Thyroid gland (tissue), 4 donors: ENCODE measurements around the gene LHFPL2. TPM values are rescaled to one million over a fixed set of nuclear protein-coding genes. Genes with fewer than 3 reads are reported as not detected.

Experiments
- DNase-seq, 2 donors: peaks; one replicate each; pipeline ENCODE4 v3.0.0-alpha.2; 2019
- H3K27ac ChIP-seq, 3 donors: fragments of 200-600 bp; sonication (generic); 1 replicate in 2 of 3; 2 replicates in 1 of 3; pipeline ENCODE4 v1.5.1; 2016 to 2019; ENCODE audit warnings: mild to moderate bottlenecking in 1 of 3, moderate library complexity in 1 of 3
- H3K27me3 ChIP-seq: fragments of 200-600 bp; sonication (generic); one replicate; pipeline ENCODE4 v1.5.1; 2019
- H3K36me3 ChIP-seq, 2 donors: fragments of 200-600 bp; sonication (generic); one replicate each; pipeline ENCODE4 v1.5.1; 2016 to 2019
- H3K4me1 ChIP-seq, 2 donors: fragments of 200-600 bp; sonication (generic); one replicate each; pipeline ENCODE4 v1.5.1; 2017 to 2019
- H3K4me3 ChIP-seq, 3 donors: fragments of 200-600 bp; sonication (generic); replicated peaks in 1 of 3; 1 replicate in 2 of 3; 2 replicates in 1 of 3; pipeline ENCODE4 v1.5.1; 2016; ENCODE audit warnings: mild to moderate bottlenecking in 1 of 3
- H3K9me3 ChIP-seq: fragments of 200-600 bp; sonication (generic); one replicate; pipeline ENCODE4 v1.5.1; 2017
- POLR2A ChIP-seq, 2 donors: fragments of 450-650 bp; IDR thresholded peaks; one replicate each; pipeline ENCODE4 v1.6.1; 2017; ENCODE audit warnings: antibody characterized with exemption in 2 of 2, mild to moderate bottlenecking in 2 of 2, moderate library complexity in 1 of 2
- WGBS, 2 donors: methylation state at CpG; one replicate each; pipeline ENCODE4 v1.1.5; 2017; 5-methylcytosine and 5-hydroxymethylcytosine counted together
- intact Hi-C: fragments of 100-400 bp; cut with DNase I; formaldehyde crosslinking; loops from one replicate; pipeline ENCODE4 v1.15.1; 2023
- total RNA-seq, 4 donors: library from RNA; depleted of rRNA; stranded (reverse); fragments of >200 nt; gene quantifications; one replicate each; pipeline ENCODE4 v1.2.3, GENCODE V29; 2016
- TF ChIP-seq, protein P1 (sequence below), 6 experiments: fragments of 200-600 bp in 3 of 6; fragments of 450-650 bp in 3 of 6; sonication (generic) in 3 of 6; IDR thresholded peaks; one replicate each; pipeline ENCODE4 v1.5.1; 2016 to 2019; ENCODE audit warnings: antibody characterized with exemption in 6 of 6, mild to moderate bottlenecking in 2 of 6, inconsistent platforms in 1 of 6, moderate library complexity in 1 of 6

Gene LHFPL2
- total RNA-seq, 4 donors from 2014 or later, result 17.6 to 25.7 (median 23.7) TPM

DNA sequence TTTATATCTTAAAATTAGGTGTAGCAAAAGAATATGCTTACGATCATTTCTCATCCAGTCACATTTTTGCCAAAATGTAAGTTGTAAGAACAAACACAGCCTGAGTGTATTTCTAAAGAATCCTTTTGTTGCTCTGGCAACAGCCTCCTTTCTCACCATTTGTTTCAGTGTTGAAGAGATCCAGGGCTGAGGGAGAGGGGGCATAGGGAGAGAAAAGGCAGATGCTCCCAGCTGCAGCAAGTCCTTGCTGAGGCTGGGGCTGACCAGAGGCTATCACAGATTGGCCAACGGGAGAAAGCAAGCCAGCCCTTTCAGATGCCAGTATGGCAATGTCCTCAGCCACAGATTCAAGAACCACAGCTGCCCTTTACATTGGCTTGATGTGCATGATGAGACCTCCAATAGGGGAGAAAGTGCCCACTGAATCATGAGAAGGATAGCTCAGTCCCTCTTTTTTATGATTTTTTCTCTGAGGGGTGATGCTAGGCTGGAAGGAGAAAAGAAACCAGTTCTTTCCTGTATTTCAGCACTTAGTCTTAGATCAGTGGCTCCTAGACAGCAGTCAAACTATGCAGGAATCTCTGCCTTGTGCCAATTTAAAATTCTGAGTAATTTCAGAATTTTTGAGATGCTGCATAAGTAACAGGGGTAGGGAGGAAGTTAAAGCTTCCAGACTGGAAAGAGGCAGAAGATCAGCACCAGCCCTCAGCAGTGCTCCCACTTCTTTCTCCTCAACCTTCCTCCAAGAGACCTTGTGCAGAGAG lies 142.1 kb downstream of the LHFPL2 start:
- 53 to 67% methylated on average over 2 of the region's 2 CpGs for WGBS, 2 donors
- Histone ChIP-seq H3K36me3 (no peaks in the 10 kb centered on the region), H3K4me3 (no peak overlapping the region), H3K4me1 (peaks cover 52% of the 10 kb centered on the region in 2 donors), H3K27me3 (no peaks in the 10 kb centered on the region), H3K27ac (peak overlapping the region in 2 of 3 donors; percentile 27 to 64), H3K9me3 (no peaks in the 10 kb centered on the region)
- no peak for TF ChIP-seq POLR2A (IDR thresholded peaks at IDR 0.05)
- TF ChIP-seq, protein P1, sequence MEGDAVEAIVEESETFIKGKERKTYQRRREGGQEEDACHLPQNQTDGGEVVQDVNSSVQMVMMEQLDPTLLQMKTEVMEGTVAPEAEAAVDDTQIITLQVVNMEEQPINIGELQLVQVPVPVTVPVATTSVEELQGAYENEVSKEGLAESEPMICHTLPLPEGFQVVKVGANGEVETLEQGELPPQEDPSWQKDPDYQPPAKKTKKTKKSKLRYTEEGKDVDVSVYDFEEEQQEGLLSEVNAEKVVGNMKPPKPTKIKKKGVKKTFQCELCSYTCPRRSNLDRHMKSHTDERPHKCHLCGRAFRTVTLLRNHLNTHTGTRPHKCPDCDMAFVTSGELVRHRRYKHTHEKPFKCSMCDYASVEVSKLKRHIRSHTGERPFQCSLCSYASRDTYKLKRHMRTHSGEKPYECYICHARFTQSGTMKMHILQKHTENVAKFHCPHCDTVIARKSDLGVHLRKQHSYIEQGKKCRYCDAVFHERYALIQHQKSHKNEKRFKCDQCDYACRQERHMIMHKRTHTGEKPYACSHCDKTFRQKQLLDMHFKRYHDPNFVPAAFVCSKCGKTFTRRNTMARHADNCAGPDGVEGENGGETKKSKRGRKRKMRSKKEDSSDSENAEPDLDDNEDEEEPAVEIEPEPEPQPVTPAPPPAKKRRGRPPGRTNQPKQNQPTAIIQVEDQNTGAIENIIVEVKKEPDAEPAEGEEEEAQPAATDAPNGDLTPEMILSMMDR (IDR thresholded peaks at IDR 0.05), result no peak
- DNase-seq, result no peak
- intact Hi-C loops, result no loop called here

DNA sequence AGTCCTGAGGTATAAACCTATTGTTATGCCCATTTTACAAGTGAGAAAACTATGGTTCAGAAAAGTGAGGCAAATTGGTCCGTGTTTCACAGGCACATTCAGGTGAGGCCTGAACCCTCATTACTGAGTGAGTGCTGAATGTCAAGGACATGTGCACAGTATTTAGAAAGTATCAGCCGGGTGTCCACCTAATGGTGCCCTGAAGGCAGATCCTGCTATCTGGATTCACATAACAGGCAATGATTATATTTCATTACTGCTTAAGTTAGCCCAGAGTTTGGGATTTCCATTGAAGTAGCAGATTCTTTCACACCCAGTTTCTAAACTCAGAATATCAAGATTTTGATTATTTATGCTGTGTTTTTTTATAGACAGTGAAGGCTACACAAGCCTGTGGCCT lies 142.7 kb downstream of the LHFPL2 start:
- WGBS, 2 donors, result 89 to 98% methylated on average over 2 of the region's 2 CpGs
- Histone ChIP-seq H3K27ac (peak overlapping the region; percentile 27 to 69 (median 64)), H3K4me1 (peaks cover 51 to 52% of the 10 kb centered on the region in 2 donors), H3K27me3 (no peaks in the 10 kb centered on the region), H3K36me3 (no peaks in the 10 kb centered on the region), H3K9me3 (no peaks in the 10 kb centered on the region), H3K4me3 (no peak overlapping the region)
- no peak for DNase-seq
- no peak for TF ChIP-seq POLR2A (IDR thresholded peaks at IDR 0.05)
- TF ChIP-seq, protein P1 (IDR thresholded peaks at IDR 0.05), result no peak
- intact Hi-C loops, result no loop called here

DNA sequence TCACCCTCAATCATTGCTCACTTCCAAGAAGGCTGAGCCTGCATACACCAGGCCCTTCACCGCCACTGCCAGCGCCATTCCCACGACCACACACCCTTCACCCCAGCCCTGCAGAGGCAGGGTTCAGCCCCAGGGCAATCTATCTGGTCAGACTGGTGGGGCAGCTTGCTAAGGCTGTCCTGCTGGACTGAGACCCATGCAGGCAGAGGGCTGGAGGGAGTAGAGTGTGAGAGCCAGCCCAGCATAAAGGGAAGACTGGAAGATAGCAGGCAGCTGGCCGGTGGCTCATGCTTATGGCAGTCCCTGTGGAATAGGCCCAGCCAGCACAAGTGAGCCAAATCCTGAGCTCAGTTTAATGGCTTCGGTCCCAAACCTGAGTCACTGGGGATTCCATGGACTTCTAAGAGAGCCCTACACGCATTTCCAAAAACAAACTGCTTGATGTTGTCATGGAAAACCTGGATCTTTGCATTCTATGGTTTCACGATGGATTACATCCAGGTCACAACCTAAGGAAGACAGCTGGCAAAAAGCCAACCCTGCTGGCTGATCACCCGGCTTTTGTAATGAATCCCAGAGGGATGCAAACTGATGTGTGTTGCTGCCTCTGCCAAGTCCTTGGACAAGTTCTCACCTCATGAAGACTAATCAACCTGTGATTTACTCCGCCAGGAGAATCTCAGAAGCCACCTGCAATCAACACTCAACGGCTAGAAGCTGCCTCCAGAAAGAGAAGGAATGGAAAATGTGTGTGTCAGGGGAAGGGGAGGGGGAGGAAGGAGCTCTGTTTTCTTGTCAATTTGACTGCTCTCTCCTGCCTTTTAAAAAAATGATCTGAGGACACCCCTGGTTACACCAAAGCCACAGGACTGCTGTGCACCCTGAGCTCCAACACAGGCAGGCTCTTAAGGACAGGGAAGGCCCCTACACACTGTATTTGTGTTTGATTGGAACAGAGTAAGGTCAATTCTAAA lies 143.6 kb downstream of the LHFPL2 start:
- no peaks in the 10 kb centered on the region for H3K27me3 ChIP-seq
- peaks cover 43 to 46% of the 10 kb centered on the region in 2 donors for H3K4me1 ChIP-seq
- no peak overlapping the region for H3K4me3 ChIP-seq
- no peaks in the 10 kb centered on the region for H3K9me3 ChIP-seq
- intact Hi-C loops, result no loop called here
- TF ChIP-seq, protein P1 (IDR thresholded peaks at IDR 0.05), result no peak
- TF ChIP-seq POLR2A (IDR thresholded peaks at IDR 0.05), result no peak
- WGBS, 2 donors, result 25 to 41% methylated on average over 10 of the region's 10 CpGs
- H3K27ac ChIP-seq, result peak overlapping the region; percentile 45 to 69 (median 64)
- H3K36me3 ChIP-seq, result no peaks in the 10 kb centered on the region
- peak; percentile 73 to 82 for DNase-seq

DNA sequence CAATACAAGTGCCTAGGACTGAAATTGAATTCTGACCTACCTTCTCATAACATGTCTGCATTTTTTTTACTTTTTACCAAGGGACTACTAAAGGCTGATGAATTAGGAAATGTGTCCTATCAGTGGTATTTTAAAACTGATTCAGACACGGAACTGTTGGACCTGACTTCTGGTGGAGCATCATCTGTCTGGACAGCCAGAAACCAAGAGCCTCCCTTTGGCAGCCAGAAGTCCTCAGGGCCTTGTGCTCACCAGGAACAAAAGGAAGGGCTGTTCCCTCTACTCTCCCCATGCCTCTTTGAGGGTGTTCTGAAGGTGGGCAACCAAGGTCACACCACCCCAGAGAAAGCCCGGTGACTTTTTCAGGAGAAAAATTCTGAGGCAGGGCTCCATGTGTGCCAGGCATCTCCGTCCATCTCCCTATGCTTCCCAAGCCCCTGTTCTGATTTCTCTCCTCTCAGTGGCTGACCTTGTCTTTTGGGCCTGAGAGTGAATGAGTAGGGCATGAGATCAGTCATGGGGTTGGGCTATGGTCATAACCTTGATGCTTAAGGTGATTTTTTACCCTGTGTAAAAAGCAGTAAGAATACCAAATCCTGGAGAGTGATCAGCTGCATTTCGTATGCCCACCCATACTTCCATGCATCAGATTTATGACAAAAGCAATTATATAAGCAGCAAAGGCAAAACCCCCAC lies 144.5 kb downstream of the LHFPL2 start:
- 89 to 91% methylated on average over 4 of the region's 4 CpGs for WGBS, 2 donors
- H3K36me3 ChIP-seq, result no peaks in the 10 kb centered on the region
- H3K27me3 ChIP-seq, result no peaks in the 10 kb centered on the region
- intact Hi-C loops, result no loop called here
- H3K4me1 ChIP-seq, result peaks cover 37% of the 10 kb centered on the region in 2 donors
- TF ChIP-seq POLR2A (IDR thresholded peaks at IDR 0.05), result no peak
- TF ChIP-seq, protein P1 (IDR thresholded peaks at IDR 0.05), result no peak
- no peak overlapping the region for H3K4me3 ChIP-seq
- DNase-seq, result no peak
- no peaks in the 10 kb centered on the region for H3K9me3 ChIP-seq
- H3K27ac ChIP-seq, result peak overlapping the region; percentile 45 to 69 (median 64)
